OCI-LY3 (cell line): ENCODE measurements around the gene TMEM39A.

Experiments used
- CTCF ChIP-seq: fragments of 200-600, 300-600 bp; sonication (generic); IDR thresholded peaks from 2 replicates; pipeline ENCODE4 v1.5.1; 2014; ENCODE audit warnings: antibody characterized with exemption, low read length, low read depth
- EZH2phosphoT487 ChIP-seq: fragments of 200-600 bp; shearing (Covaris generic); IDR thresholded peaks from 2 replicates; pipeline ENCODE4 v1.6.1; 2018; ENCODE audit warnings: antibody characterized with exemption, mixed run types, low read depth

- TF ChIP-seq CTCF: peak; percentile 27
- no peak for TF ChIP-seq EZH2phosphoT487
Observed at GRCh38 chr3:119388577-119388976, 74.8 kb downstream of the TMEM39A start.
